ENCODE data around the gene ZW10.
"Not testable (repeated sequence)": the region's sequence is repeated elsewhere in the genome, so short reads cannot be mapped to it uniquely, and the experiment has no call there.

Gene ZW10

DNA sequence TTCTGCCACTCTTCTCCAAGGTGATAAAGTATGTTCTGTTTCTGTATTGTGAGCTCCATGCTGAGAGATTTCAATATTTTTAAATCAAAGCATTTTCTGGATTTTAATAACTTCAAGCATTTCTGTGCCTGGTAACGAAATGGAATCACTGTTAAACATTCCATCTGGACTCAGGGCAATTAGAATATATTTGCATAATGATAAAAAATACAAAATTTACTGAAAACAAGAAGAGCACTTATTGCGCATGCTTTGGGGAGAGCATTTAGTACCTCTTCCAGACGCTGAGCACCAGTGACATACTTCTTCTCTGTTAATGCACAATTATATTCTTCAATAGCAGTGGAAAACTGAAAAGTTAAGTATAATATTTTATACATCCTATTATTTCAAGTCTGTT lies 13.3 kb downstream of the ZW10 start:
- DNase-seq = no peak

DNA sequence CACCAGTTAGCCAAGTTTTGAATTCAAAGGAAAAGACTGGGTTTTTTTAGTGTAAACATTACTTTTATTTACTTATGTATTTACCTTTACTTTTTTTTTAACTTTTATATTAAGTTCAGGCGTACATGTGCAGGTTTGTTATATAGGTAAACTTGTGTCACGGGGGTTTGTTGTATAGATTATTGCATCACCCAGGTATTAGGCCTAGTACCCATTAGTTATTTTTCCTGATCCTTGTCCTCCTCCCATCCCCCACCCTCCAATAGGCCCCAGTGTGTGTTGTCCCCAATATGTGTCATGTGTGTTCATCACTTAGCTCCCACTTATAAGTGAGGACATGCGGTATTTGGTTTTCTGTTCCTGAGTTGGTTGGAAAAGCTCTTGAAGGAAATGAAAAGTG lies 20.6 kb downstream of the ZW10 start:
- DNase-seq = no peak

DNA sequence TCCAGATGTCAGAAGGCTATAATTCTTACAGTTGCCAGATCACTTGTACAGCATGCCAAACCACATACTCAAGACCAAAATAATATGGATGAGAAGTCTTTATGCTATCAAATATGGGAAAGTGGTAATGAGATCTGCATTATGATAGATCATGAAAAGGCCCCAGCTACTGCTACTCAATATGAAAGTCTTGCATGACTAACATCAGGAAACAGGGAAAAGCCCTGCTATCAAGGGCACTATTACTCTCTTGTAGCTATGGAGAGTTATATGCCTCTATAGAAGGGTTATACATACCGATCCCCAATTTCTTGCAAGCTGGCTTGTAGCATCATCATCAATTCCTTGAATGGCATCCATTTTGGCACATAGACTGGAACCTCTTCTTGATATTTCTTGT lies 37.2 kb downstream of the ZW10 start:
- DNase-seq = peak; percentile 57

DNA sequence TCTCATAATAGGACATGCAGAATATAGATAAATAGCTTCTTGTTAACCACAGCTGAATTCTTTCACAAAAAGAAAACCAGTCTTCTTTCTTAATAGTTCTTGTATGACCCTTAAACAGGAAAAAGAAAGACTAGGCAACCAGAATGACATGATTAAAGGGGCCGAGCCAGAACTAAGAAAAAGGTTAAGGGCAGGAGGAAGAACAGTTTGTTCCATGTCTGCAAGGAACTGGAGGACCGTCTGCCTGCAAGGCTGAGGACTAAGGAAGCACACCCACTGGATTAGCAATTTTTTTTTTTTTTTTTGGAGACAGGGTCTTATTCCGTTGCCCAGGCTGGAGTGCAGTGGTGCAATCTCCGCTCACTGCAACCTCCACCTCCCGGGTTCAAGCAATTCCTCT lies 41.4 kb downstream of the ZW10 start:
- no peak for DNase-seq

DNA sequence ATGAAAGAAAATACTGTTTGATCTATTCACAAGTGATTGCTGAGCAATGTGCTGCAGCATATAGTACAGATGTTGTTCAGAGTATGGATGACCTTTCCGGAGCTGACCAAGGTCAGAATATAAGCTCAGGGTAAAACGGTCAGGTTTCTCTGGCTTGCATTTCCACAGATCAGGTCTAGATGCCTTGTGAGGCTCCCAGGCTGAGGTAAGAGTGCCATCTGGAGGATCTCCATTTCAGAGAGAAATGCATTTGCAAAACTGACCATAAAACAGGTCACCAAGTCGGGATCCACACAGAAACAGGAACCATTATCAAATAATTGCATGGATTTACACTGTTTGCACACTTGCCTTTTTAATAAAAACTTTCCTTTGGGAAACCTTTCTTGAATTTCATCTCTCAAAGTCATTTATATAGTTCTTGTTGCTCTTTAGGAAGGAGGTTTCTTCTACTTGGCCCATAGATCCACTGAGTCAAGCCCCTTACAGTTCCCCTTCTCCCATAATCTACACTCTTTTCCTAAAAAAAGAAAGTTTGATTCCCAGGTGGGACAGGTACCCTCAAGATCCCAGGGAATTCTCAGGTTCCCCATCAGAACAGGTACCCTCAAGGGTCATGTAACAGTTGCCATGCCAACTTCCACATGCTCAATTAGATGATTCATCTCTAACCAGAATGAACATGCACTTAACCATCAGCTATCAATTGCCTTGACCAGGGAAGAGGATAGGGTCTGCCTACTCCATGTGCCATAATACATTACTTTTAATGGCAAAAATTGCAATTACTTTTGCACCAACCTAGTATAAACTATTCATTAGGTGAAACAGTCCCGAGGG lies 42.4 kb downstream of the ZW10 start:
- peak; percentile 52 for DNase-seq

DNA sequence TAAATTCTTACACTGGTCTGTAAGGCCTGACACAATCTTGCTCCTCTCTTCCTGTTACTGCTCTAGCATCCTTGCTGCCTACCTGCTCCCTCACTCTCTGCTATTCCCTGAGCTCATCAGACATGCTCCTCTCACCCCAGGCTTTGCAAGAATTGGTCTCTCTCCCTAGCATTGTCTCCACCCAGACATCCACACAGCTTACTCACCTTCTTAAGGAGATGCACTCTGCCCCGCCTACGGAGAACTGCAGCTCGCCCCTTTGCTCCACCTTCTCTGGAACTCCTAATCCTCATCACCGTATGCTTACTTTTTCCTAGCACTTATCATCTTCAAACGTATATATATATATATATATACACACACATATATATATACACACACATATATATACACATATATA lies 44.0 kb downstream of the ZW10 start:
- no peak for DNase-seq

DNA sequence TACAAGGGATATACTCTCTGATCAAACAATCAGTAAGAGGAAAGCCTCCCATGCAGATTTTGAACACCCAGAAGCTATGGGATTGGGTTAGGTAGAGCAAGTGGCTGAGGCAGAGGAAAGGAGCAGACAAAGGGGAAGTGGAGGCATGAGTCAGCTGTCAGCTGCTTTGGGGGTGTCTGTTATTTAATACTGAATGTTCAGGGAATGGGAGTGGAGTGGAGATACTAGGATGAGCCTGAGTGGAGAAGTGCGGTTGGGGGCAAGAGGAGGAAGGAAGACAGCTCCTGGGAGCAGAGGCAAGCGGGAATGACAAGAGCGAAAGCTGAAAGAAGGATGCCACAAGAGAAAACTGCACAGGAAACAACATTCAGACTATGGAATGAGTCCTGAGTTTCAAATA lies 44.7 kb downstream of the ZW10 start:
- DNase-seq = no peak

DNA sequence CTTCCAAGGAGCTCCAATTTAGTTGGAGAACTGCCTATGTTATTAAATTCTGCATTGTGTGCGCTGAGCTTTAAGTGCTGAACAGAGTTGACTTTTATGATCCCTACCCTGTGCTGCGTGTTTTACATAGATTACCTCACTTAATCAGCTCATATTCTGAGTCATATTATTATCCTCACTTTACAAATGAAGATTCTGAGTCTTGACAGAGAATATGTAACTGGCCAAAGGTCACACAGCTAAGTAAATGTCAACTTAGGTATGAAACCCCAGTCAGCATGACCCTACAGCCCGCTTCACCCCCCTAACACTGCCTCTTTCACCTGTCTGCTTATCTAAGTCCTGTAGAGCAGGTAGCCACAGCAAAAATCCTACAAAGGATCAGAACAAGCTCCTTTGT lies 47.6 kb downstream of the ZW10 start:
- no peak for DNase-seq

DNA sequence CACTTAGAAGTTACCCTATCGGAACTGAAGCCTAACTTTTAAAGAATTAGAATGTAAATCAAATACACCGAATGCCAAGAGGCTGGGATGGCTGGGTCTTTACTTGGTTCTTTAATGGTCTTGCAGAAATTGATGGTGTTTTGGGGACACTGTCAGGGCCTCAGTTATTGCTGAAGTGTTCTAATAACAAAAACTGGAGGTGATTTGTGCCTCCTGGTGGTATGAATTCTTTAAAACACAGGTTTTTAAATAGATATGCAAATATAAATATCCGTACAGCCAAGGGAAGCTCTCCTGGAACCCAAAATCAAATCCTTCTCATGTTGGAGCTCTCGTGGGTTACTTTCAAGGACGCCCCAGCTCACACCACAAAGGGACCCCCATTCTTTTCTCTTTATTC lies 48.1 kb downstream of the ZW10 start:
- no peak for DNase-seq

DNA sequence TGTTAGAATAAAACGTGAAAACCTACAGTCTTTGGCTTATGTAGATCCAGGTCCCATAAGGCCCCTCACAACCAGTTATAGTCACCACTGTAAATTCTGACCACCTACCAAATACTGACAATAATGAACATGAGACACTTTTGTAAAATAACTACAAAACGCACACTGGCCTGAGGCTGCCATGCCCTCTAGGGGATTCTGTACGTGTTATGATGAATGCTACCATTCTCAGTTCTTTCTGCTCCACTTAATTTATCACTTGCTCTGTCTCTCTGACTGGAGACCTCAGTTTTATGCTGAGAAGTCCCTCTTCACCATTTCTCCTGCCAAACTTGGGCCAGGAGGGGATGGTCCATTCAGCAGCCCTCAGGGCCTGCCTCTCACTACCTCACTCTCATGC lies 48.7 kb downstream of the ZW10 start:
- no peak for DNase-seq

DNA sequence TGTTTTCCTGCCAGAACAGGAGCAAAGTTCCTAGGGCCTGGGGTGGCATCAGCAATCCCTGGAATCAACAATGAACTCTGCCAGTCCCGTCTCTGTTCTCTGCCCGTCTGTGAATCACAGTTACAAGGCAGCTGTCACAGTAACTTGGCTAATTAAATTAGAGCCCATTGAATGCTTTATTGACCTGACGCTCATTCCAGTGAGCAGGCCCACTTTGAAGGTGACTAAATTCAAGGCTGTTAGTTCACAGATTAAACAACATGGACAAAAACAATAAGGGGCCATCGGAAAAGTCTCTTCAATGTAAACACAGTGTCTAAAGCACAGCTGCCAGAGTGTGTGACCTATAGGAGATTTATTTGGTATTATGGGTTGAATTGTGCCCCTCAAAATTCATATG lies 49.7 kb downstream of the ZW10 start:
- DNase-seq = no peak

DNA sequence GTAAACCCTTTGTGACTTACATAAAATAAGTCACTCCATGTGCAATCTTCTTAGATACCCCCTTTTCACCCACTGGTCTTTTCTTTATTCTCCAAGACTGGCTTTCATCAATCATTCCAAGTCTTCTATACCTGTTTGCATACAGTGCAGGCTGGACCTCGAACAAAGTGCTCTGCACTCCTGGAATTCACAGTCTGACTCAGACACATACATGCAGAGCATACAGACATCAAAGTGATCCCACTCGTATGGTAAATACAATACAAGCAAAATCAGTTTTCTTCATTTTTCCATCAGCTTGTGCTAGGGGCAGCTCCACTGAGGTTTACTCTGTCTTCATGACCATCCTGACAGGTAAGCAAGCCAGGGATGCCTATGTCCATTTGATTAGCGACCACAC lies 50.6 kb downstream of the ZW10 start:
- DNase-seq = no peak

DNA sequence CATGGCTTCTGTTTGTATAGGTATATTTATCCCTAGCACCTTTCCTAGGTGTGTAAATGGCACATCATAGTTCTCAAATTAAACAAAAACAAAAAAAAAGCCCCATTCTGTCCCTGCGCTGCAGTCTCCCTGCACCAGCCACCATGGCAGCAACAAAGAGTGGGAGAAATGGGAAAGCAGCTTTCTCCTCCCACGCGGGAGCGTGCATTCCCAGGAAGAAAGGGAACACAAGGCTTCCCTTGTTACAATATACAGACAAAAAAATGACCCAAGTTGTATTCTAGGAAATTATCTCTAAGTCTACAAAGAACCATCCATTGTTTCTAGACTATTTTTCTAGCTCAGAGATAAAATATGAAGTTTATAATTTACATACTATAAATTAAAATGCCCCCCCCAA lies 51.3 kb downstream of the ZW10 start:
- no peak for DNase-seq

DNA sequence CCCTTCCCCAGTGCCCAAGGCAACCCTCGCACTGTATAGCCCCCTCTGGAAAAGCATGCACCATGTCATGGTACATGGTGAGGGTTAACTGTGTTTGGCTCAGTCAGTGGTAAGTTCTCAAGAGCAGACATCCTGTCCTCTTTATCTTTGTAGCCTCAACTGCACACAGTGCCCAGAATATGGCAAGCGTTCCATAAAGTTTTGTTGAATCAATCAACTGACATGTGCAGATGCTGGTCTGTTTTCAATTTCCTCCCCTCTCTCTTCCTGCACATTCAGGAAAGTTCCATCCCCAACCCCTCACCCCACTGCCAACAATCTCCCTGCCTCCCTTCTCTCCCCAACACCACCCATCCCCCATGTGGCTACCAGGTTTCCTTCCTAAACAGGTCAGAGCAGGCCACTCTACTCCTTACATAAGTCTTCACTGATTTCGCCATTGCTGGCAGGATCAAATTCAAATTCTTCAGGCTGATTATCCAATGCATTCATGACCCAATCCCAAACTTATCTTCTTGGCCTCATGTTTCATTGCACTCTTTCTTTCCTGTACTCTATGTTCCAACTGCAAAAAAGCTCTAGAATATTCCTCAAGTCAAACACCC lies 51.9 kb downstream of the ZW10 start:
- no peak for DNase-seq

DNA sequence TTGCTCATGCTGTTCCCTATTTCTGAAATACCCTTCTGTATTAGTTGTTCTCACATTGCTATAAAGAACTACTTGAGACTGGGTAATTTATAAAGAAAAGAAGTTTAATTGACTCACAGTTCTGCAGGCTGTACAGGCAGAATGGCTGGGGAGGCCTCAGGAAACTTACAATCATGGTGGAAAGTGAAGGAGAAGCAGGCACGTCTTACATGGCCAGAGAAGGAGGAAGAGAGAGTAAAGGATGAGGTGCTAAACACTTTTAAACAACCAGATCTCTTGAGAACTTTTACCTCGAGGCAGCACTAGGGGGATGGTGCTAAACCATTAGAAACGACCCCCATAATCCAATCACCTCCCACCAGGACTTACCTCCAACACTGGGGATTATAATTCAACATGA lies 53.0 kb downstream of the ZW10 start:
- DNase-seq = not testable (repeated sequence)

DNA sequence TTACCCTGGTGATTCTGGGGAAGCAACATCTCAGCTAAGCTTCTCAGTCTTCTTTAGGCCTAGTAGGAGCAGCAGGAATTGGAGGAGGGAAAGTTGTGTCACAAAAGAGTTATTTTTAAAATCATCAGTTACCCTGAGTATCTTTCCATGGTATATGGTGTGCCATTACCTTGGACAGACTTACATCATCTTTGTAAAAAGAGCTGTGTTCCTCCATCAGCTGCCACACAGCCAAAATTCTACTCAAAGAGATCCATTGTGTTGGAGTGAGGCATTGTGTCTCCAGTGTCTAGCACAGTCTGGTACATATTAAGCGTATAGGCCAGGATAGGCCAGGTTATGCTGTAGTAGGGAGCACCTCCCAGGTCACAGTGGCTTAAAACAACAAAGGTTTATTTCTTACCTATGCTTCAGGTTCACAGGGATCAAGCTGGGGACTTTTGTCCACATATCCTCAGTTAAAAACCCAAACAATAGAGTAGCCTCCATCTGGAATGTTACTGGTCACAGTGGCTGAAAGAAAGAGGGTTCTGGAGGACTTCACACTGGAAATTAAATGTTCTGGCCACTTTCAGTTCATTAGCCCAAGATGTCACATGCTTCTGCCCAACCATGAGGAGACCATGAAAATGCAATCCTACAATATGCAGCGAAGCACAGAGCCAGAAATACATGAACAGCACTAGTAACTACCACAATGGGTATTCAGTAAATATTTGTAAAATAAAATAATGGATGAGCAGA lies 57.4 kb downstream of the ZW10 start:
- DNase-seq = no peak

DNA sequence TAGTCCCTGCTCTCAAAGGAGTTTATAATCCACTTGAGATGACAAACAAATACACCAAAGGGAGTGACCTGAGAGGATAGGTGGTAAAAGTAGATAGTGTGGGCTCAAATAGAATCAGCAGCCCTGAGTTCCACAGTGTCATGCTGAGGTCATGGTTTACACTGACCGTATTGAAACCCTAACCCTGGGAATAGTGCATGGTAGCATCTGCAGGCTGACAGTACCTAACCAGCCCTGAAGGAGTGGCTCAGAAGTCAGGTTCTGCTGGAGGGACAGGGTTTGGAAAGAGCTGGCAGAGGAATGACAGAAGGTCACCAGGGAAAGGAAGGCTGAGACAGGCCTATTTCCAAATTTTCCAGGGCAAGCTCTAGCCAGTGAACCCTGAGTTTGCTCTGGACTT lies 58.2 kb downstream of the ZW10 start:
- no peak for DNase-seq

DNA sequence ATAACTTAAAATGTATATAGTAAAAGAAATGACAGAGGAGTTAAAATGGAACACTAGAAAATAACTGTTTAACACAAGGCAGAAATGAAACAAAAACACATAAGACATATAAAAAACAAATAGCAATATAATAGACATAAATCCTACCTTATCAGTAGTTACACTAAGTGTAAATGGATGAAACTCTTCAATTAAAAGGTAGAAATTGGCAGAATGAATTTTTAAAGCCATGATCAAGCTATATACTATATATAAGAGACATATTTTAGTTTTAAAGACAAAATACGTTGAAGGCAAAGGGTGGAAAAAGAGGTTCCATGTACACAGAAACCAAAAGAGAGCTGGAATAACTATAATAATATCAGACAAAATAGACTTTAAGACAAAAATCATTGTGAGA lies 62.5 kb downstream of the ZW10 start:
- no peak for DNase-seq

DNA sequence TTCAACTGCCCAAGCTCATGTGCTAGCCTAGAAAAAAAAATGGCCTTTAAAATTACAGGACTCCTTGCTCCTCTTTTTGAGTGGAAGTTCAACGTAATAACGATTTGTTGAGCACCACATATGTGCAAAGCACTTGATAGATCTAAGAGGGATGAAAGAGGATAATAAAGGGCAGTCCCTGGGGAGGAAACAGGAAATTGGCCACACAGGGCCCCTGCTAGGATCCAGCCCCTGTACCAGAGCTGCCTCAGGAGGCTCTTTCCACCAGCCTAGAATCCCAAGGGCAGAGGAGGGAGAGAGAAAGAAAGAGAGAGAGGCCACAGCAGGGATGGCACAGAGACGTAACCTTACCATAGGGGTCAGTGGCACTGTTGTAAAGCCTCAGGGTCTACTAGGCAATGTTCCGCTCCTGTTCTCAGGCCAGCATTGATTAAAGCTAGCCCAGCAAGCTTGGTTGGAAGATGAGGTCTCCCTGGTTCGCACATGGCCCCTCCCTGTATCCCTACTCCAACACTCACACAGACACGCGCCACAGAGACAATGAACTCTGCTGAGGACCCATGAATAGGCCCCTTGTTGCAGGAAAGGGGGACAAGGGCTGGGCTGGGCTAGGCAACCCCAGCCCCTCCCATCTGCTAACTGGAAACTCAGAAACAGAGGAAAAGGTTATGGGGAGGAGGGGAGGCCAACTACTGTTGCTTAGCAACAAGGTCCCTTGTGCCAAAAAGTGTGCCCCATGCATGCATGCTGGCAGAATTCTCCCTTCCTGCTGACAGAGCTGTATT lies 67.4 kb downstream of the ZW10 start, which contains the start of gene TMPRSS5:
Gene TMPRSS5 (minus strand): TSS at position 438 of the 785 bp plus-strand sequence. CDS start 84 bp downstream, at position 354.
- no peak for DNase-seq

DNA sequence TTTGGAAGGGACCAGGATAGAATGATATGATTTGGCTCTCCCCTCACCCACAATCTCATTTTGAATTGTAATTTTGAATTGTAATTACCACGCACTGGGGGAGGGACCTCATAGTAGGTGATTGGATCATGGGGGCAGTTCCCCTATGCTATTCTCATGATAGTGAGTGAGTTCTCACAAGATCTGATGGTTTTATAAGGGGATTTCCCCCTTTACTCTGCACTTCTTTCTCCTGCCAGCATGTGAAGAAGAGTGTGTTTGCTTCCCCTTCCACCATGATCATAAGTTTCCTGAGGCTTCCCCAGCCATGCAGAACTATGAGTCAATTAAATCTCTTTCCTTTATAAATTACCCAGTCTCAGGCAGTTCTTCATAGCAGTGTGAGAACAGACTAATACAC lies 69.9 kb downstream of the ZW10 start:
- DNase-seq = not testable (repeated sequence)

DNA sequence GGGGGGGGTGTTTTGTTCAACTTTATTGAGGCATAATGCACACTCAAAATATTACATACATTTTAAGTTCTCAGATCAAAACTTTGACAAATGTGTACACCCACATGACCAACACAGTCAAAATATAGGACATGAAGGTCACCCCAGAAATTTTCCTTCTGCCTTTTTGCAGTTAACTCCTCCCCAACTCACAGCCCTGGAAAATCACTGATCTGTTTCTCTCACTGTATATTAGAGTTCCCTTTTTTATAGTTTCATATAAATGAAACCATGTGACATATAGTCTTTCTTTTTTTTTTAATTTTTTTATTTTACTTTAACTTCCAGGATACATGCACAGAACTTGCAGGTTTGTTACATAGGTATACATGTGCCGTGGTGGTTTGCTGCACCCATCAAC lies 72.0 kb downstream of the ZW10 start:
- no peak for DNase-seq

DNA sequence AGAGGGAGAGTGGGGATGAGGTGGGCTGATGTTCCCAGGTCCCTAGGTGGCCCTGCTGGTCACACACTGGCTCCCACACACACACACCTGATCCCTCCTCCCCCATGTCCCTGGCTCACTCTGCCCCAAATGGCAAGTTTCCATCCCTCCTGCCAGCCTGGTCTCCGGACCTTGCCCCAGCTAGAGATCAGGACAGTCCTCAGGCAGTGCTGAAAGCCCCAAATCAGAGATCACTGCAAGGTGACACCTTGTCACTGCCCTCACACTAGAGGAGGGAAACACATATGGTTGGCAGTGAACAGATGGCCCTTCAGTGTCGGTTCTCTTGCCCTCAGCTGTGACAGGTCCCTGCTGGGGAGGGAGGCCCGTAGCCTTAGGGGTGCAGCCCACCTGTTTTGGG lies 75.0 kb downstream of the ZW10 start:
- no peak for DNase-seq

DNA sequence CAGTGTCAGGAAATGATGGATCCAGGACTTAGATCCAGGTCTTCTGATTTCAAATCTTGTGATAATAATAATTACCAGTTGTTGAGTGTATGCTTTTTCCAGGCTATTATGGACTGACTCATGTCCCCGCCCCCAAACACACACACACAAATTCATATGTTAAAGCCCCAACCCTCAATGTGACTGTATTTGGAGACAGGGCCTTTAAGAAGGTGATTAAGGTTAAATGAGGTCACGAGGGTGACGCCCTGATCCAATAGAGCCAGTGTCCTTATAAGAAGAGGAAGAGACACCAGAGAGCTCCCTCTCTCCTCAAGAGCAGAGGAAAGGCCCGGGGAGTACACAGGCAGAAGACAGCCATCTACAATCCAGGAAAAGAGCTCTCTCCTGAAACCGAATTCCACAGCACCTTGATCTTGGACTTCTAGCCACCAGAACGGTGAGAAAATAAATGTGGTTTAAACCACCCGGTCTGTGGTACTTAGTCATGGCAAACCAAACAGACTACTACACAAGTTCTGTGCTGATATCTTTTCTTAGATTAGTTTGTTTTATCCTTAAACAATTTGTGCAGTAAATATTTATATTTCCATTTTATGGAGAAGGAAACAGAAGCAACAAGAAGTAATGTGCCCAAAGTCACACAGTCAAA lies 75.6 kb downstream of the ZW10 start:
- DNase-seq = no peak
